ENCODE data around the gene PDCD4. TPM values are rescaled to one million over a fixed set of nuclear protein-coding genes. Genes with fewer than 3 reads are reported as not detected.
A peak's percentile ranks its signal among the peaks of the same experiment; 100 is the strongest.

The PDCD4 gene
- total and polyA plus RNA-seq, 10 of the 15 experiments (the other 5 are each of a cell fraction or from before 2014, with no cell fraction given) = 101 to 372 (median 171) TPM

DNA sequence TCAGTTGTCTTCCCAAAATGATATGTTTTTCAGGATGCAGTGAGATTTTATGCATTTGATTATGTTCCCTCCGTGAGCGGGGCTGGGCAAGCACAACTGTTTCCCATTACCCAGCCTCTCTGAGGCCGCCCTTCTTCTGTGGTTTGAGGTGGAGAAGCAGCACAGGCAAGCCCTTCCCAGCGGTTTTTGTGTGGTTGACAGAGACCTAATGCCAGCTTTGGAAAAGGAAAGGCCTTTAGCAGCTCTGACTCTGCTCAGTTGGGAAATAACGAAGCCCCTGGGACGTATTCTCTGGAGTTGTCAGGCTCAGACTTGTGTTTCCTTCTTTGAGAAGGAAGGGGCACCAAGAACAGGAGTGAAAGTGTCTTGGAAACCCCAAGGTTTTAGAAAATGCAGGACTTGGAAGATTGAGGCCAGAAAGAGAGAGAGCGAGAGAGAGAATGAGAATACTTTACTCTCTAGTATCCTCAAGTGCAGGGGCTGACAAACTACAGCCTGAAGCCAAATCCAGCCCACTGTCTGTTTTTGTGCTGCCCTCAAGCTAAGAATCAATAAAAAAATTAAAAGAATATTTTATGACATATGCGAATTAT is 20.6 kb upstream of the PDCD4 start:
- peaks cover 2% of the 10 kb centered on the region; the same call in 1 of the 3 replicates for H3K9me3 ChIP-seq (replicated peaks; ENCODE audit: control insufficient read depth, insufficient read depth, low read length)
- H3K27me3 ChIP-seq (replicated peaks in 1 of 2; ENCODE audit: control insufficient read depth in 2 of 2, insufficient read depth in 2 of 2, low read length in 1 of 2) = no peaks in the 10 kb centered on the region
- in situ Hi-C loops (cut with MboI) = no loop called here
- CTCF ChIA-PET = interaction anchor here (1.0 to 4.1 kb wide), 8 partner anchors 8 to 47 kb away, joined by 3 to 27 read pairs (median 6); no protein-coding TSS in a partner anchor
- H4K20me1 ChIP-seq (ENCODE audit: control insufficient read depth, insufficient read depth) = no peaks in the 10 kb centered on the region
- H3K36me3 ChIP-seq (ENCODE audit: control insufficient read depth in 2 of 2, insufficient read depth in 2 of 2, low read length in 1 of 2) = no peaks in the 10 kb centered on the region
- POLR2A ChIA-PET = interaction anchor here (0.8 to 6.2 kb wide), 8 partner anchors 9 to 22 kb away, joined by 3 to 43 read pairs (median 11); partner anchors contain the start of gene PDCD4
- FAIRE-seq (no peak), DNase-seq (ENCODE audit: low read depth, low spot score) (no peak), ATAC-seq (no peak)
- RAD21 ChIA-PET (ENCODE audit: unreplicated experiment) = interaction anchor here (0.7 to 5.9 kb wide), 13 partner anchors 8 to 77 kb away, joined by 3 to 50 read pairs (median 6); partner anchors contain the start of genes BBIP1, PDCD4 and SHOC2
- H3K79me2 ChIP-seq (ENCODE audit: control insufficient read depth, insufficient read depth, low read length) = no peaks in the 10 kb centered on the region
- H2AFZ ChIP-seq (ENCODE audit: control insufficient read depth, low read depth, low read length) = peak overlapping the region; percentile 25
- SMC1A ChIA-PET (ENCODE audit: uncharacterized antibody, unreplicated experiment) = interaction anchor here (0.7 to 6.2 kb wide), 13 partner anchors 9 to 822 kb away, joined by 3 to 86 read pairs (median 7); no protein-coding TSS in a partner anchor
- TF ChIP-seq IKZF2 (IDR thresholded peaks at IDR 0.05) (peak in 1 of 2 experiments; percentile 15; a peak in 1 of 4 replicates), EED (IDR thresholded peaks at IDR 0.05; ENCODE audit: low read depth) (peak; percentile 48; the same call in 1 of the 2 replicates), EGR1 (IDR thresholded peaks at IDR 0.05; ENCODE audit: borderline replicate concordance in 1 of 2, low read depth in 2 of 2, low read length in 2 of 2) (no peak), ESRRA (IDR thresholded peaks at IDR 0.05; ENCODE audit: low read length) (no peak), FOXM1 (IDR thresholded peaks at IDR 0.05; ENCODE audit: low read depth, low read length) (no peak), MEF2A (IDR thresholded peaks at IDR 0.05; ENCODE audit: insufficient read depth, low read depth, low read length) (no peak), MEF2B (IDR thresholded peaks at IDR 0.05; ENCODE audit: partially characterized antibody, poor library complexity, severe bottlenecking) (peak; percentile 20), RUNX3 (IDR thresholded peaks at IDR 0.05; ENCODE audit: low read length) (peak; percentile 52; the same call in 1 of the 2 replicates), YBX1 (IDR thresholded peaks at IDR 0.05) (no peak)
- peak overlapping the region; percentile 3; the same call in 1 of the 2 replicates for H3K4me2 ChIP-seq (ENCODE audit: control insufficient read depth, insufficient read depth)
- peaks cover 49% of the 10 kb centered on the region for H3K4me1 ChIP-seq (ENCODE audit: control insufficient read depth, insufficient read depth, low read length)
- no peak overlapping the region for H3K4me3 ChIP-seq
- no TSS peak for BruUV-seq (replicated peaks)
- no peak overlapping the region for H3K9ac ChIP-seq (ENCODE audit: control insufficient read depth, insufficient read depth, low read length)
- intact Hi-C loops (cut with micrococcal nuclease; ENCODE audit: unreplicated experiment) = no loop called here
- WGBS (ENCODE audit: insufficient coverage, insufficient replicate concordance, low lambda C conversion rate, missing lambda C conversion rate) = 67% methylated on average over 8 of the region's 8 CpGs
- peak overlapping the region; percentile 15; the same call in 1 of the 2 replicates for H3K27ac ChIP-seq (ENCODE audit: control insufficient read depth, insufficient read depth)

Measured in GM12878 (cell line).